SK-MEL-5 (cell line): ENCODE measurements around the gene ANKH. TPM values are rescaled to one million over a fixed set of nuclear protein-coding genes. Genes with fewer than 3 reads are reported as not detected.
"Not testable (repeated sequence)": the region's sequence is repeated elsewhere in the genome, so short reads cannot be mapped to it uniquely, and the experiment has no call there.

ENCODE experiments used
- DNase-seq: peaks from one replicate; pipeline ENCODE4 v3.0.0-alpha.2; 2016; ENCODE audit warnings: low read depth, low spot score
- in situ Hi-C: cut with HindIII; loops from 2 replicates; pipeline ENCODE4 v1.10.0; 2016; ENCODE audit warnings: low sequenced_read_pairs, high pct_unique_total_duplicates, low pct_unique_long_range_greater_than_20kb
- polyA plus RNA-seq, 2 experiments: library from polyadenylated mRNA; depleted of rRNA; stranded (reverse); fragments of >200 nt; gene quantifications; 2 replicates each; pipeline ENCODE4 v1.2.3, GENCODE V29; 2015
- total RNA-seq: library from RNA; depleted of rRNA; stranded (reverse); fragments of >200 nt; shearing (Covaris generic); gene quantifications from 2 replicates; pipeline ENCODE4 v1.2.3, GENCODE V29; 2014; rRNA removed

The ANKH gene
- total RNA-seq = 32.7 and 35.0 TPM in 2 replicates
- polyA plus RNA-seq (2015; cell fraction: cytosol; rRNA removed) = 59.4 and 82.4 TPM in 2 replicates
- polyA plus RNA-seq (2015; cell fraction: nucleus; rRNA removed) = 6.4 and 17.6 TPM in 2 replicates

GRCh38 chr5:14871214-14872069, at the start of gene ANKH:
TSS of gene ANKH (minus strand) at chr5:14871778. CDS start at chr5:14871447, 331 bp downstream.
- DNase-seq = peak; percentile 86
- in situ Hi-C loops = no loop called here

- in situ Hi-C loops = no loop called here
- no peak for DNase-seq
These were observed 48.5 kb upstream of the ANKH start for GRCh38 chr5:14920121-14920520.

DNA sequence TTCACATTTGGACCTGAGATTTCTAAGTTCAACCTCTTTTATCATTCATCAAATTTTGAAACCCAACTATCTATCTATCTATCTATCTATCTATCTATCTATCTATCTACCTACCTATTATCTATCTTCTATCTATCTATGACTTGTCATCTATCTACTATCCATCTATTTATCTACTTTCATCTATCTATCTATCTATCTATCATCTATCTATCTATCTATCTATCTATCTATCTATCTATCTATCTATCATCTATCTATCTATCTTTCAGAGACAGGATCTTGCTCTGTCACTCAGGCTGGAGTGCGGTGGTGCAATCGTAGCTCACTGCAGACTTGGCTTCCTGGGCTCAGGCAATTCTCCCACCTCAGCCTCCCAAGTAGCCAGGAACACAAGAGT, 47.5 kb upstream of the ANKH start:
- DNase-seq, in situ Hi-C loops: not testable (repeated sequence)

GRCh38 chr5:14917719-14918118, 46.1 kb upstream of the ANKH start:
- DNase-seq = no peak

GRCh38 chr5:14915291-14915952, 43.8 kb upstream of the ANKH start:
- peak; percentile 71 for DNase-seq
- in situ Hi-C loops = no loop called here

More at GRCh38 chr5:14917719-14918118, 46.1 kb upstream of the ANKH start:
- in situ Hi-C loops = no loop called here

DNA sequence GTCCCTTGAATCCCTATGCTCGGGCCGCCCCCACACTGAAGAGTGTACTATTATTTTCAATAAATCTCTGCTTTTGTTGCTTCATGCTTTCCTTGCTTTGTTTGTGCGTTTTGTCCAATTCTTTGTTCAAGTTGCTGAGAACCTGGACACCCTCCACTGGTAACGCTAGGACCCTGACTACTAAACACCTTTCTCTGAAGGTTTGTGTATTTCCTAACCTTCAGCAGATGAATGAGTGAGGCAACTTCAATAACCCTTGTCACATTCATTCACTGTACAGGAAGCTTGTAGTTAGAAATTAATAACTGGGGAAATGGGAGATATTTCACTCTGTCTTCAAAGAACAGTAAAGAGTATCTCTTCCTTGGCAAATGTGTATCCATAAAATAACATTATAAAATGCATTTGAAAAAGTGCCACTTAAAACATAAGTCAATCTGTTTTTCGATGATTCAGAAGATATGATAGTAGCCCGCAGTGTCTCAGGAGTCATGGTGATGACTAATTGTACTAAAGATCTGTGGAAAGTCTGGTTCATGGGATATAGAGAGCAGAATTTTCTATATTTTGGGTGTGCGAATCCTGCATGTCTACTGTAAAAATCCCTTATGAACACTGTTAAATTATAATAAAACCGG, 43.2 kb upstream of the ANKH start:
- in situ Hi-C loops = no loop called here
- DNase-seq = no peak

- in situ Hi-C loops = no loop called here
- no peak for DNase-seq
These were observed 42.6 kb upstream of the ANKH start for GRCh38 chr5:14914193-14914592.

- no peak for DNase-seq
- in situ Hi-C loops = no loop called here
These were observed 41.5 kb upstream of the ANKH start for GRCh38 chr5:14913096-14913495.

- DNase-seq = no peak
- in situ Hi-C loops = no loop called here
These were observed 40.6 kb upstream of the ANKH start for GRCh38 chr5:14912206-14912605.

- no peak for DNase-seq
- in situ Hi-C loops = no loop called here
These were observed 37.8 kb upstream of the ANKH start for GRCh38 chr5:14909369-14909768.

DNA sequence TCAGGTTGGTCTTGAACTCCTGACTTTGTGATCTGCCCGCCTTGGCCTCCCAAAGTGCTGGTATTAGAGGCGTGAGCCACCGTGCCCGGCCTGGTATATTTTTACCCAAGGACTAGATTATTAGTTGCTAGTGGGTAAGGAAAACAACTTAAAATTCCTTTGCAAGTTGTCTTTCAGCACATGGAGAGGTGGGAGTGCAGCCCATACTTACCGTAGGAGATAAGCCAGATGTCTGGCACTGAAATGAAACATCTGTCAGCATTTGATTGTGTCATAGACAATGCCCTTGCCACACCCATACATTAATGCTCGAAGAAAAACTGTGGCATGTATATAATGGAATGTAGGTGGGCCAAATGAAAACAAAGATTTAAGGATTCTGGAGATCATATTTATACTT, 36.6 kb upstream of the ANKH start:
- DNase-seq = no peak
- in situ Hi-C loops = no loop called here

- DNase-seq = no peak
- in situ Hi-C loops = no loop called here
These were observed 35.0 kb upstream of the ANKH start for GRCh38 chr5:14906628-14907027.

- in situ Hi-C loops = no loop called here
These were observed 31.4 kb upstream of the ANKH start for GRCh38 chr5:14902826-14903560.

DNA sequence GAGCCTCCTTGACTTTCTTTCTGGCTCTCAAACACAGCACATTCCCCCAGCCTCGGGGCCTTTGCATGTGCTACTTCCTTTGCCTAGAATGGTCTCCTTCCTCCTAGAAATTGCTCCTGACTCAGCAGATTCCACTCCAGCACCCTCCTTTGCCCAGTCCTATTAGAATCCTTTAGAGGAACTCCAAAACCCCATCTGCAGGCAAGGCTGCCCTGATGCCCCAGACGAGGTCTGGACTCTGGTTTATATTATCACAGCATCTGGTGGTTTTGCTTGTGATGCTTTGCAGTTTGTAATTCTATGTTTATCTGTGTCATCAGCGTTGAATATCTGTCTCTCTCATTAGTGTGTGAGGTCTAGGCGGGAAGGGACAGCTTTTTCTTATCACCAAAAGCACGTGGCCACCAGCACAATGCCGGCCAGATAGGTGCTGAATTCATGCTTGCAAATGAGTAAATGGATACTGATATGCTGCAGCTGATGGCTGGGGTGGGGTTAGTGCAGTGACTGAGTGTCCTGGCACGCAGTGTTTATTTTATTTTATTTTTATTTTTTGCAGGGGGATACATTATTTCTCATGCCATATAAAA, 30.0 kb upstream of the ANKH start:
- in situ Hi-C loops = no loop called here
- no peak for DNase-seq

More at GRCh38 chr5:14902826-14903560, 31.4 kb upstream of the ANKH start:
- no peak for DNase-seq

- no peak for DNase-seq
- in situ Hi-C loops = no loop called here
These were observed 29.3 kb upstream of the ANKH start for GRCh38 chr5:14900693-14901461.

DNA sequence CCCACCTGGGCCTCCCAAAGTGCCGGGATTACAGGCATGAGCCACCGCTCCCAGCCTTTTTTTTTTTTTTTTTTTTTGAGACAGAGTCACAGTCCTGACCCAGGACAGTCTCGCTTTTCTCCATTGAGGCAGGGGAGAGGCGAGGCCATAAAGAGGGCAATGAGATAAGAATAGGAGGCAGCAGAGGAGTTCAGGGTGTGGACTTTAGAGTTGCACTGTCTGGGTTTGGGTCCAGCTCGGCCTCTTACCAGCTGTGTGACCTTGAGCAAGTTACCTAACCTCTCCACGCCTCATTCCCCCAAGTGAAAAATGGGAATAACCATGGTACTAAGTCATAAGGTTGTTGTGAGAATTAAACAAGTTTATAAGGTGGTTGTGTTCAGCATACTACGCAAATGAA, 24.6 kb upstream of the ANKH start:
- in situ Hi-C loops = no loop called here
- DNase-seq = no peak

- peak; percentile 24 for DNase-seq
- in situ Hi-C loops = no loop called here
These were observed 23.7 kb upstream of the ANKH start for GRCh38 chr5:14895301-14895700.
